SH-SY5Y (cell line): ENCODE measurements around the gene C19orf44.

Source experiments
- GATA2 ChIP-seq: IDR thresholded peaks from 2 replicates; pipeline ENCODE4 v1.6.1; 2011; ENCODE audit warnings: mild to moderate bottlenecking, low read depth, low read length
- GATA3 ChIP-seq: IDR thresholded peaks from 2 replicates; pipeline ENCODE4 v1.6.1; 2011; ENCODE audit warnings: low read depth, mild to moderate bottlenecking, low read length, moderate library complexity

C19orf44 gene

DNA sequence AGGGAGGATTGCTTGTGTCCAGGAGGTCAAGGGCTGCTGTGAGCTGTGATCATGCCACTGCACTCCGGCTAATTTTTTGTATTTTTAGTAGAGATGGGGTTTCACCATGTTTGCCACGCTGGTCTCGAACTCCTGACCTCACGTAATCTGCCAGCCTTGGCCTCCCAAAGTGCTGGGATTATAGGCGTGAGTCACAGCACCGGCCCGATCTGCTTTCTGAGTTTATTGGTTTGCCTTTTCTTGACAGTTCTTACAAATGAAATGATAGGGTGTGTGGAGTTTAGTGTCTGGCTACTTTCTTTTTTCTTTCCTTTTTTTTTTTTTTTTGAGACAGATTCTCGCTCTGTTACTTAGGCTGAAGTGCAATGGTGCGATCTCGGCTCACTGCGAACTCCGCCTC lies 848 bp downstream of the C19orf44 start:
- TF ChIP-seq GATA3 (no peak), GATA2 (no peak)

DNA sequence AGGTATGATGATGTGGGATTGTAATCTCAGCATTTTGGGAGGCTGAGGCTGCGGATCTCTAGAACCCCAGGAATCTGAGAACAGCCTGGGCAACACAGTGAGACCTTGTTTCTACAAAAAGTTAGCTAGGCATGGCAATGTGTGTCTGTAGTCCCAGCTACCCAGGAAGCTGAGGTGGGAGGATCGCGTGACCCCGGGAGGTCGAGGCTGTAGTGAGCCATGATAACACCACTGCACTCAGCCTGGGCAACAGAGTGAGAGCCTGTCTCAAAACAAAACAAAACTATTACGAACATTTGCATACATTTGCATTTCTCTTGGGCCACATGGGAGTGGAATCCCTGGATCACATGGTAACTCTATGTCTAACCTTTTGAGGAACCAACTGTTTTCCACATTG lies 1.6 kb downstream of the C19orf44 start:
- TF ChIP-seq GATA2: no peak
- TF ChIP-seq GATA3: no peak

DNA sequence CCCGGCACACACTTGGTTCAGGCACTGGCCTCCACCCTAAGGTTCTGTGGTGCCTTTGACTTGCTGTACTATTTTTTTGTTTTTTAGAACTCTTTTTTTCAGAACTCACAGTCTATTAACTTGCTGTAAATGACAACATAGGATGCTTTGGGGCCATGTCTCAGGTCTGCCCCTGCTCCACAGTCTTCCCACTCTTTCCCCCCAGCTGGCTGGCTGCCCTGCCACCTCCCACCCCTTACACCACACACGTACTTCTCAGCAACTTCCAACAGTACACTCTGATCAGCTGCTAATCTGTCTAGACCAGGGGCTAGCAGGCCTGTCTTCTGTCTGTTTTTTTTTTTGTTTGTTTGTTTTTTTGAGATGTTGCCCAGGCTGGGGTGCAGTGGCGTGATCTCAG lies 8.1 kb downstream of the C19orf44 start:
- TF ChIP-seq GATA3 (no peak), GATA2 (no peak)

DNA sequence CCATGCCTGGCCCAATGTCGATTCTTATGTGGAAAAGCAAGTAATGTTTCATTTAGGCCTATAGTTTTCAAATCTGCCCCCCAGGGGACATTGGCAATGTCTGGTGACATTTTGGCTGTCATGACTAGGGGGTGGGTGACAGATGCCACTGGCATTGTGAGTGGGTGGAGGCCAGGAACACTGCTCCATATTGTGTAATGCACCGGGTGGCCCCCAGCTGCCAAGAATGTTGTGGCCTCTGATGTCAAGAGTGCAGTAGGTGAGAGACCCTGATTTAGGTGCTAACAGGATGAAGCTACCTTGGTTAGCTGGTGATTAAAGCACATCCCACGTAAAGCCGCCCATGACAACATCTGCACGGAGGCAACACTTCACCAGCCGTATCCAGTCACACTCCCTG lies 10.8 kb downstream of the C19orf44 start:
- TF ChIP-seq GATA2 (no peak), GATA3 (no peak)

DNA sequence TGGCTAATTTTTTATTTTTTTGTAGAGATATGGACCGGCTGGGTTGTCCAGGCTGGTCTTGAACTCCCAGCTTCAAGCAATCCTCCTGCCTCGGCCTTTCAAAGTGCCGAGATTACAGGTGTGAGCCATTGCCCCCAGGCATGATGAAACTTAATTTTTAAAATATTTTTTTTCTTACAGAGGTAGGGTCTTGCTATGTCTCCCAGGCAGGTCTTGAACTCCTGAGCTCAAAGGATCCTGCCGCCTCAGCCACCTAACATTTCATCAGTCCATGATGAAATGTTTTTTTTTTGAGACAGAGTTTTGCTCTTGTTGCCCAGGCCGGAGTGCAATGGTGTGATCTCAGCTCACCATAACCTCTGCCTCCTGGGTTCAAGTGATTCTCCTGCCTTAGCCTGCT lies 12.4 kb downstream of the C19orf44 start:
- TF ChIP-seq GATA3 (no peak), GATA2 (no peak)

DNA sequence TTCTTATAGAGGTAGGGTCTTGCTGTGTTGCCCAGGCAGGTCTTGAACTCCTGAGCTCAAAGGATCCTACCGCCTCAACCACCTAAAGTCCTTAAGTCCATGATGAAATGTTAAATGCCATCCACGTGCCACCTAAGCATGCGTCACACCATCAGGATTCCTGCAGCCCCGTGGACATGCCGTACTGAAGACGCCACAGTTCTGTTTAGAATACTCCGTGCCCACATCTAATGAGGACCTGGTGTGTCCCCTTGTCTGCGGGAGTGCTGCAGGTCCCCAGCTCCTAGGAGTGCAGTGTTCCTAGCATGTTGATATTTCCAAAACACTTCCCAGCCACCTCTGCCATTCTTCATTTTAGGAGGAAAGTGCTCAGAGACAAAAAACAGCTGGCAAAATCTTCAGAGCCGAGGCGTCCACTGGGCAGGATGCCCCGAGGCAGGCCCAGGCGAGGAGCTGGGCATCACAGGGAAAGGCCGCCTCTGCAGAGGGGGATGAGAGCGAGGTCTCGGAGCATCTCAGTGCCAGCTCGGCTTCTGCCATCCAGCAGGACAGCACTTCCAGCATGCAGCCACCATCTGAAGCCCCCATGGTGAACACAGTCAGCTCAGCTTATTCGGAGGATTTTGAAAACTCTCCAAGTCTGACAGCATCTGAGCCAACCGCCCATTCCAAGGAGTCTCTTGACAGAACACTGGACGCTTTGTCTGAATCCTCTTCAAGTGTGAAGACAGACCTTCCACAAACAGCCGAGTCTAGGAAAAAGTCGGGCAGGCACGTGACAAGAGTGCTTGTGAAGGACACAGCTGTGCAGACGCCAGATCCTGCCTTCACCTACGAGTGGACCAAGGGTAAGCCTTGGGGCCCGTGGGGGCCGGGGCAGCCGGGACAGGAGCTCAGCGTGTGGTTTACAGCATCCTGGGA lies 13.2 kb downstream of the C19orf44 start:
- TF ChIP-seq GATA3 (no peak), GATA2 (no peak)

DNA sequence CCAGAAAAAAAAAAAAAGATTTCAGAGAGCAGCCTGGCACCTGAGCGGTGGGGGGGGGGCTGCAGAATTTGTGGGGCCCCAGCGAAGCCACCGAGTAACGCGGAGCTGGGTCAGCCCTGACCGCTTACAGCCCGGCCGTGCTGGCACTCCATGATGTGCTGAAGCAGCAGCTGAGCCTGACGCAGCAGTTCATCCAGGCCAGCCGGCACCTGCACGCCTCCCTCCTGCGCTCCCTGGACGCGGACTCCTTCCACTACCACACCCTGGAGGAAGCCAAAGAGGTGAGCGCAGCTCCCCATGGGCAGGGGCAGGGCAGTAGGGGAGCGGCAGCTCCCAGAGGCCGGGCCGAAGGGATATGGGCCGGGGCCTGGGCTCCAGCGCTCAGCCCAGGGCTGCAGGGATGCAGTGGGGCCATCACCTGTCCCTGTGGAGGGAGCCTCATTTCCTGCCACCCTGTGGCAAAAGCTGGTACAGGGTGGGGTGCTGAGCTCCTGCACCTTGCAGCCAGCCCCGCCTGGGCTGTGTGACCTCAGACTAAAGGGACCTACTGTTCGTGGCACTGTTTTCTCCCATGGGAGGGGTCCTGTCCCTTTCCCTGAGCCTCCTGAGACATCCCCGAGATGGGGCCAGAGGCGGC lies 18.3 kb downstream of the C19orf44 start:
- TF ChIP-seq GATA3 (no peak), GATA2 (no peak)

DNA sequence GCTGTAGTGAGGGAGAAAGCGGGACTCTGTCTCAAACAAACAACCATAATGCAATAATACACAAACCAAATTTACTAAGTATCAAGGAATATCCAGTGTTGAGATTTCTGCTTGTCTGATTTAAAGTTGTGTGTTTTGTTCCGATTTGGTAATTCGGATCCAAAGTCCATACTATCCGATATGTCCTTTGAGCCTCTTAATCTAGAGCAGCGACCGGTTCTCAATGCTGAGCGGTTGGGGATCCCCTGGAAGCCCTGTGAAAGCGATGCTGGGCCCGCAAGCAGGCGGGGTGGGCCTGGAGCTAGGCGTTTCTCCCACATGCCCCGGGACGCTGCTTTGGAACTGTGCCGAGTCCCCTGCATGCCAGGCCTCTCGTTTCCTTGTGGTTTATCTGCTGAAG lies 20.2 kb downstream of the C19orf44 start:
- TF ChIP-seq GATA2: no peak
- TF ChIP-seq GATA3: no peak

DNA sequence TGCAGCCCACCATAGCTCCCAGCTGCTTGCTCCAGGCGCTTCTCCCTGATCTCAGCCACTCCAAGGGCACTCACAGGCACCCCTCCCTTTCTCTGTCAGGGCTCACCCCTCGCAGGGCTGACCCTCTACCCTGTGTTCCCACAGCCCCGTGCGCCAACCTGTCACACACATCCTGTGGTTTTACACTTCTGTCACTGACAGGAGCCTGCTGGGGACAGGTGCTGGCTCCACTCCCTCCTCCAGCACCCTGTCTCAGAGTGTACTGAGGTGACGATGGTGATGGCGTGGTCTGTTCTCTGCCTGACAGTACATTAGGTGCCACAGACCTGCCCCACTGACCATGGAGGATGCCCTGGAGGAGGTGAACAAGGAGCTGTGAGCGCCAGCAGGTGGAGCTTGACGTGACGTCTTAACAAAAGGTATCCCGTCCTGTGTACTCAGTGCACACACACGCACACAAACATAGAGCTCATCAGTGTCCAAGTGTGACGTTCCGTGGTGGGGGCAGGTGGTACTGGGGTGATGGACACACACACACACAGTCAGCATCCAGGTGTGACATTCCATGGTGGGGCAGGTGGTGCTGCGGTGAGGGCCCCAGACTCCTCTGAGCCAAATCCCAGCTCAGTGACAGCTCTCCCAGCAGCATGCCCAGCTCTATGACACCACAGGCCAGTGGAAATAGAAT lies 20.9 kb downstream of the C19orf44 start:
- TF ChIP-seq GATA2 (no peak), GATA3 (no peak)

DNA sequence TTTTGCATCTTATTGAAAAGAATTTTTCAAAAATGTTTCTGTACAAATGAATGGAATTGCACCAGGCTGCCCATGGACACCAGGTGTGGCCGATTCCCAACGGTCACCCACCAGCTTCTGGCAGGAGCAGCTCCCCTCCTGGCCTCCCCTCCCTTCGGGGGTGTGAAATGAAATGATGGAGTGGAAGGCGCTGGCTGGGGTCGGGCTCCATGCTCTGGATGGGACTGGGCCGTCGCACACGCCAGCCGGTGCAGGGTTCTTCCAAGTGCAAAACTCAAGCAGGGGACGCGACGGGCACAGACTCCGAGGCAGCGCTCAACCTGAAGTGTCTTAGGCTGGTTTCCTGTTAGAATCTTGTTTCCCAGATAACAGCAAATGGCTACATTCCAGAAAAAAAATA lies 21.9 kb downstream of the C19orf44 start:
- TF ChIP-seq GATA2 (no peak), GATA3 (no peak)

DNA sequence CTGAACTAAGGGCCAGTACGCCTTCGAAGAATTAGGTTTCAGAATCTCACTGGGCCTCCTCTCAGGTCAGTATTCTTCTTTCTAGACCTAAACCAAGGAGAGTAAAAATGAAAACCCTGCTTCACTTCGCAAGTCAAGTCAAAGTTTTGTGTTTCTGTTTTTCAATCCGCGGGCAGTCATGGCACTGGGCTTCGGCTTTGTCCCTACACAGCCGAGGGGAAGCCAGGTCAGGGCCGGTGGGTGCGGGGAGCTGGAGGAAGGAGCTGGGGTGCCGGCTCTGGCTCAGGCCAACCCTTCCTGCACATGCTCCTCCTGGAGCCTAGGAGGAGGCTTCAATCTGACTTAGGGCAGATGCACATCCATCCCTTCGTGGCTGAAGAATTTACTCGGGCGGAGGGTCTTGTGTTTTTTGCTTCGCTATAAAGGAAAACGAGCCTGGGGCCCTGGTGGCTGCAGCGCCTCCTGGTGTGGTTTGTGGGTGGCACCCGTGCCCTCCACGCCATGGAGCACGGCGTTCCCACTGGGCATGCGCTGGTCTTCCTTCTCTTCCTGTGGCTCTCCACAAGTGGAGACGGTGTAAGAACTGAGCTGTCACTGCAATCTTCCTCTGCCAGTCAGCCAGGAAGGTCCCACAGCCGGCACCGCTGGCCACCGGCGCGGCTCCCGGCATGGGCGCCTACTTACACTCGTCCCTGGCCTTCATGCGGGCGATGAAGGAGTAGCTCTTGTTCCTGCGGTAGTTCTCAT lies 22.5 kb downstream of the C19orf44 start:
- TF ChIP-seq GATA2 (no peak), GATA3 (no peak)

DNA sequence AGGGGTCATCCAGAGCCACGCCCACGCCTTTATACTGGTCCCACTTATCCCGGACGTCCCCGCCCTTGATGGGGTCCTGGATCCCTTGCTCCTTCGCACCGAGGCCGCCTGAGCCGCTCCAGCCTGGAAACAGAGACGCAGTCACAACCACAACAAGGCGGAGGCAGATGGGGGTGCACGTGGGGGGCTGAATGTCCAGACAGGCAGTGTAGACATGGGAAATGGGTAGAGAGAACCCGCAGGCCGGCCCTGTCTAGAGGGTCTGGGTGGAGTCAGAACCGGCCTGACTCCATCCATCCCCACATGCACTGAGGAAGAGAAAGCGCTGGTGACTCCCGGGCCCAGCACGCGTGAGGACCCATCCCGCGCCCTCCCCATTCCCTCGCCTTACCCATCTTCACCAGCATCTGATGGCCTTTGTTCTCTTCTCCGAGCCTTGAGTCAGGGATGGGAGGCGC lies 23.1 kb downstream of the C19orf44 start:
- TF ChIP-seq GATA2 (no peak), GATA3 (no peak)

DNA sequence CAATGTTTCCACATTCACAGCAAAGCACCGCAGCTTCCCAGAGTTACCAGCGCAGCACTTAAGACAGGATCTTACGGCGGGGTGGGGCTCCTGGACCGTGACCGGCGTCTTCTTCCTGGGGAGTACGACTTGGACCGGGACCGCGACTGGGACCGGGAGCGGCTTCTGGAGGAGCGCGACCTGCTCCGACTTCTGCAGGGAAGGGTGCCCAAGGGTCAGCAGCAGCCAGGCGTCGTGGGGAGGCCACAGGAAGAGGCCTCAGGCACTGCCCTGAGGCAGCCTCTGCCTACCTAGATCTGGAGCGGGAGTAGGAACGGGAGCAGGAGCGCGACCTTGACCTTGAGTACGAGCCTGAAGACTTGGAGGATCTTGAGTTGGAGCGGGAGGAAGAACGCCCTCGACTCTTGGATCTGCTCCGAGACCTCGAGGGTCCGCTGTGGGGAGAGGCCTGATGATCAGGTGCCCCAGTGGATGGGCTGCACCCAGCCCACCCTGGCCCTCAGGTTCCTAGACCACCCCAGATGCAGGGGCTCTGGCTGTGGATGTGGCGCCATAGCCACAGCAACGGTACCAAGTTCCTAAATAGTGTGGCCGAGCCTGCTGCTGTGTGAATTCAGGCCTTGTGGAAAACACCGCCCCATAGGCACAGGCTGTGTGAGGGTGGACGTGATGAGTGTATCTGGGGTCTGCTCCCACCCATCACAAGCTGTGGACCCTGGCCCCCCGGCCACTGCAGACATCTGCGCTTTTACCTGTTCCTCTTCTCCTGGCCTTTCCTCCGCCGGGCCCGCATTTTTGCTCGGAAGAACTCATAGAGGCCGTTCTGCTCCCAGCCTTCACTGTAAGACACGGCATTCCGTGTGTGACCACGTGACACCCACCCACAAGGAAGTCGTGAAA lies 24.1 kb downstream of the C19orf44 start:
- TF ChIP-seq GATA2: no peak
- TF ChIP-seq GATA3: no peak
